ENCODE results near the gene ZNF687. TPM values are rescaled to one million over a fixed set of nuclear protein-coding genes. Genes with fewer than 3 reads are reported as not detected.

The ZNF687 gene
- total RNA-seq, 2 experiments from 2014 or later: 25.5 to 26.6 TPM

GRCh38 chr1:151314137-151314875, 32.2 kb downstream of the ZNF687 start:
- DNase-seq (no peak), ATAC-seq (no peak)
- CTCF ChIA-PET: interaction anchor here (1.3 to 6.5 kb wide), 3 partner anchors 12 to 26 kb away, joined by 6 to 56 read pairs (median 49); partner anchors contain the start of gene PI4KB
- no peak overlapping the region for H3K27ac Mint-ChIP-seq
- H3K36me3 Mint-ChIP-seq (ENCODE audit: low read depth): peaks cover 53% of the 10 kb centered on the region
- no peaks in the 10 kb centered on the region for H3K9me3 Mint-ChIP-seq (ENCODE audit: insufficient read depth)
- peaks cover 14% of the 10 kb centered on the region for H3K4me1 Mint-ChIP-seq (ENCODE audit: low read depth)
- H3K27me3 Mint-ChIP-seq (ENCODE audit: low read depth): no peaks in the 10 kb centered on the region
- POLR2A ChIA-PET: interaction anchor here (0.5 to 1.2 kb wide), 3 partner anchors 9 to 60 kb away, joined by 3 to 10 read pairs (median 3); partner anchors contain the start of gene PI4KB
- no peak overlapping the region for H3K4me3 Mint-ChIP-seq

- ATAC-seq (no peak), DNase-seq (no peak)
- Mint-ChIP-seq H3K36me3 (ENCODE audit: low read depth) (peaks cover 57% of the 10 kb centered on the region), H3K27ac (no peak overlapping the region), H3K9me3 (ENCODE audit: insufficient read depth) (no peaks in the 10 kb centered on the region), H3K4me3 (no peak overlapping the region), H3K4me1 (ENCODE audit: low read depth) (peaks cover 20% of the 10 kb centered on the region), H3K27me3 (ENCODE audit: low read depth) (no peaks in the 10 kb centered on the region)
- ChIA-PET POLR2A (interaction anchor here (0.9 kb wide), 1 partner anchor 14 kb away, joined by 3 read pairs; no protein-coding TSS in a partner anchor), CTCF (interaction anchor here (1.2 to 6.5 kb wide), 4 partner anchors 12 to 25 kb away, joined by 4 to 49 read pairs (median 8); partner anchors contain the start of gene PI4KB)
Observed at GRCh38 chr1:151315565-151316235, 33.6 kb downstream of the ZNF687 start.

- CTCF ChIA-PET: interaction anchor here (3.4 kb wide), 1 partner anchor 21 kb away, joined by 15 read pairs; no protein-coding TSS in a partner anchor
- H3K27ac Mint-ChIP-seq: no peak overlapping the region
- no peak for DNase-seq
- no peak overlapping the region for H3K4me3 Mint-ChIP-seq
- no peaks in the 10 kb centered on the region for H3K27me3 Mint-ChIP-seq (ENCODE audit: low read depth)
- POLR2A ChIA-PET: no interaction called here
- no peaks in the 10 kb centered on the region for H3K9me3 Mint-ChIP-seq (ENCODE audit: insufficient read depth)
- ATAC-seq: no peak
- peaks cover 10% of the 10 kb centered on the region for H3K4me1 Mint-ChIP-seq (ENCODE audit: low read depth)
- H3K36me3 Mint-ChIP-seq (ENCODE audit: low read depth): peaks cover 48% of the 10 kb centered on the region
Observed at GRCh38 chr1:151318975-151319374, 36.9 kb downstream of the ZNF687 start.

GRCh38 chr1:151324390-151324930, 42.4 kb downstream of the ZNF687 start:
- ChIA-PET CTCF (interaction anchor here (0.7 to 1.8 kb wide), 3 partner anchors 16 to 272 kb away, joined by 3 to 14 read pairs (median 4); no protein-coding TSS in a partner anchor), POLR2A (interaction anchor here (0.6 to 1.3 kb wide), 3 partner anchors 11 to 405 kb away, joined by 3 to 4 read pairs (median 3); no protein-coding TSS in a partner anchor)
- Mint-ChIP-seq H3K4me3 (no peak overlapping the region), H3K27ac (no peak overlapping the region), H3K36me3 (ENCODE audit: low read depth) (peaks cover 45% of the 10 kb centered on the region), H3K4me1 (ENCODE audit: low read depth) (peaks cover 42% of the 10 kb centered on the region), H3K27me3 (ENCODE audit: low read depth) (no peaks in the 10 kb centered on the region), H3K9me3 (ENCODE audit: insufficient read depth) (no peaks in the 10 kb centered on the region)
- no peak for ATAC-seq
- no peak for DNase-seq

- Mint-ChIP-seq H3K36me3 (ENCODE audit: low read depth) (peaks cover 43% of the 10 kb centered on the region), H3K27ac (no peak overlapping the region), H3K9me3 (ENCODE audit: insufficient read depth) (no peaks in the 10 kb centered on the region), H3K27me3 (ENCODE audit: low read depth) (no peaks in the 10 kb centered on the region), H3K4me1 (ENCODE audit: low read depth) (peaks cover 40% of the 10 kb centered on the region), H3K4me3 (no peak overlapping the region)
- POLR2A ChIA-PET: interaction anchor here (1.1 kb wide), 1 partner anchor 9 kb away, joined by 4 read pairs; no protein-coding TSS in a partner anchor
- CTCF ChIA-PET: interaction anchor here (0.7 to 1.8 kb wide), 2 partner anchors 15 to 73 kb away, joined by 3 to 14 read pairs; no protein-coding TSS in a partner anchor
- no peak for DNase-seq
- ATAC-seq: no peak
Observed at GRCh38 chr1:151325231-151325630, 43.1 kb downstream of the ZNF687 start.

GRCh38 chr1:151325646-151326429, 43.7 kb downstream of the ZNF687 start:
- peaks cover 35% of the 10 kb centered on the region for H3K4me1 Mint-ChIP-seq (ENCODE audit: low read depth)
- ATAC-seq: no peak
- H3K27ac Mint-ChIP-seq: peak overlapping the region; percentile 97
- peak overlapping the region; percentile 86 for H3K4me3 Mint-ChIP-seq
- no peaks in the 10 kb centered on the region for H3K9me3 Mint-ChIP-seq (ENCODE audit: insufficient read depth)
- ChIA-PET CTCF (interaction anchor here (0.7 to 2.9 kb wide), 6 partner anchors 12 to 74 kb away, joined by 3 to 19 read pairs (median 12); no protein-coding TSS in a partner anchor), POLR2A (interaction anchor here (1.1 to 2.8 kb wide), 5 partner anchors 9 to 24 kb away, joined by 4 to 17 read pairs (median 10); partner anchors contain the start of gene RFX5)
- no peak for DNase-seq
- no peaks in the 10 kb centered on the region for H3K27me3 Mint-ChIP-seq (ENCODE audit: low read depth)
- peaks cover 37% of the 10 kb centered on the region for H3K36me3 Mint-ChIP-seq (ENCODE audit: low read depth)

GRCh38 chr1:151326619-151327222, 44.6 kb downstream of the ZNF687 start:
- H3K4me3 Mint-ChIP-seq: peak overlapping the region; percentile 86
- H3K27me3 Mint-ChIP-seq (ENCODE audit: low read depth): no peaks in the 10 kb centered on the region
- peaks cover 34% of the 10 kb centered on the region for H3K36me3 Mint-ChIP-seq (ENCODE audit: low read depth)
- ATAC-seq: peak; percentile 40
- ChIA-PET POLR2A (interaction anchor here (0.9 to 2.8 kb wide), 13 partner anchors 10 to 73 kb away, joined by 3 to 29 read pairs (median 5); partner anchors contain the start of genes PSMB4, PSMD4, RFX5 and SELENBP1), CTCF (interaction anchor here (0.9 to 7.2 kb wide), 12 partner anchors 10 to 267 kb away, joined by 3 to 104 read pairs (median 8); partner anchors contain the start of gene PSMB4)
- peaks cover 34% of the 10 kb centered on the region for H3K4me1 Mint-ChIP-seq (ENCODE audit: low read depth)
- H3K9me3 Mint-ChIP-seq (ENCODE audit: insufficient read depth): no peaks in the 10 kb centered on the region
- peak; percentile 59 for DNase-seq
- peak overlapping the region; percentile 97 for H3K27ac Mint-ChIP-seq

- H3K27ac Mint-ChIP-seq: peak within 1 kb of the TSS; percentile 97
- ChIA-PET POLR2A (interaction anchor here (0.6 to 2.8 kb wide), 17 partner anchors 9 to 436 kb away, joined by 3 to 29 read pairs (median 5); partner anchors contain the start of genes MRPL9, PSMB4, PSMD4 and RFX5), CTCF (interaction anchor here (0.6 to 7.2 kb wide), 17 partner anchors 11 to 266 kb away, joined by 3 to 104 read pairs (median 6); partner anchors contain the start of gene PSMB4)
- no peaks in the 10 kb centered on the region for H3K27me3 Mint-ChIP-seq (ENCODE audit: low read depth)
- peaks cover 33% of the 10 kb centered on the region for H3K36me3 Mint-ChIP-seq (ENCODE audit: low read depth)
- peak; percentile 96 for DNase-seq
- H3K9me3 Mint-ChIP-seq (ENCODE audit: insufficient read depth): no peaks in the 10 kb centered on the region
- peak within 1 kb of the TSS; percentile 86 for H3K4me3 Mint-ChIP-seq
- peaks cover 34% of the 10 kb centered on the region for H3K4me1 Mint-ChIP-seq (ENCODE audit: low read depth)
- peak; percentile 97 for ATAC-seq
Observed at GRCh38 chr1:151327223-151327902, 45.3 kb downstream of the ZNF687 start, which contains the start of gene PI4KB. Gene PI4KB (minus strand): TSS chr1:151327416. CDS start chr1:151316481, 10,935 bp downstream.

- no peaks in the 10 kb centered on the region for H3K9me3 Mint-ChIP-seq (ENCODE audit: insufficient read depth)
Observed at GRCh38 chr1:151327903-151328674, 46.0 kb downstream of the ZNF687 start.

More at GRCh38 chr1:151327903-151328674, 46.0 kb downstream of the ZNF687 start:
- ChIA-PET CTCF (interaction anchor here (0.6 to 7.2 kb wide), 14 partner anchors 10 to 228 kb away, joined by 3 to 104 read pairs (median 8); partner anchors contain the start of gene PSMB4), POLR2A (interaction anchor here (0.6 to 2.8 kb wide), 14 partner anchors 8 to 988 kb away, joined by 3 to 29 read pairs (median 6); partner anchors contain the start of genes CGN, MRPL9, PSMB4 and PSMD4)
- Mint-ChIP-seq H3K4me3 (peak overlapping the region; percentile 86), H3K36me3 (ENCODE audit: low read depth) (peaks cover 29% of the 10 kb centered on the region), H3K4me1 (ENCODE audit: low read depth) (peaks cover 32% of the 10 kb centered on the region), H3K27ac (peak overlapping the region; percentile 97), H3K27me3 (ENCODE audit: low read depth) (no peaks in the 10 kb centered on the region)
- DNase-seq (peak; percentile 32), ATAC-seq (peak; percentile 22)

Data from activated CD8-positive, alpha-beta T cell treated with anti-CD3 and anti-CD28 coated beads, Interleukin-2, amount 10 ng/mL, durations not matched to agents 7 days and 5 days (primary cell).